Tibial nerve (tissue), 4 donors: Measurements from ENCODE around the gene FBXL16.
A peak's percentile ranks its signal among the peaks of the same experiment; 100 is the strongest.

Experiments used
- CTCF ChIP-seq, 5 experiments: fragments of 200-600 bp in 3 of 5; fragments of 450-650 bp in 2 of 5; sonication (generic) in 3 of 5; IDR thresholded peaks; one replicate each; pipeline ENCODE4 v1.5.1; 2016 to 2019; ENCODE audit warnings: antibody characterized with exemption in 5 of 5, mild to moderate bottlenecking in 3 of 5, moderate library complexity in 2 of 5
- EP300 ChIP-seq, 2 donors: sonication (generic); formaldehyde crosslinking; IDR thresholded peaks; one replicate each; pipeline ENCODE4 v1.6.1; 2017; ENCODE audit warnings: antibody characterized with exemption in 2 of 2, mild to moderate bottlenecking in 1 of 2
- POLR2A ChIP-seq, 2 donors: fragments of 450-650 bp; IDR thresholded peaks; one replicate each; pipeline ENCODE4 v1.6.1; 2017; ENCODE audit warnings: antibody characterized with exemption in 2 of 2, mild to moderate bottlenecking in 2 of 2, moderate library complexity in 2 of 2

GRCh38 chr16:716200-716568, 10.6 kb upstream of the FBXL16 start:
- TF ChIP-seq CTCF (IDR thresholded peaks at IDR 0.05) (no peak), POLR2A (IDR thresholded peaks at IDR 0.05) (no peak), EP300 (IDR thresholded peaks at IDR 0.05) (peak in 1 of 2 donors; percentile 53)
